ENCODE data around the gene OLFM1.
"Not testable (repeated sequence)": the region's sequence is repeated elsewhere in the genome, so short reads cannot be mapped to it uniquely, and the experiment has no call there.

Gene OLFM1

GRCh38 chr9:135105938-135106491, 18.5 kb downstream of the OLFM1 start:
- DNase-seq (ENCODE audit: low read depth, low spot score): no peak

- DNase-seq (ENCODE audit: low read depth, low spot score): no peak
Observed at GRCh38 chr9:135106551-135107270, 19.2 kb downstream of the OLFM1 start.

- DNase-seq (ENCODE audit: low read depth, low spot score): no peak
Observed at GRCh38 chr9:135107581-135108235, 20.2 kb downstream of the OLFM1 start.

- no peak for DNase-seq (ENCODE audit: low read depth, low spot score)
Observed at GRCh38 chr9:135108831-135109510, 21.5 kb downstream of the OLFM1 start.

- no peak for DNase-seq (ENCODE audit: low read depth, low spot score)
Observed at GRCh38 chr9:135109650-135110049, 22.2 kb downstream of the OLFM1 start.

GRCh38 chr9:135110416-135110815, 22.9 kb downstream of the OLFM1 start:
- DNase-seq (ENCODE audit: low read depth, low spot score): no peak

GRCh38 chr9:135111600-135111999, 24.1 kb downstream of the OLFM1 start:
- DNase-seq (ENCODE audit: low read depth, low spot score): not testable (repeated sequence)

GRCh38 chr9:135116371-135116770, 28.9 kb downstream of the OLFM1 start:
- no peak for DNase-seq (ENCODE audit: low read depth, low spot score)

GRCh38 chr9:135116881-135117280, 29.4 kb downstream of the OLFM1 start:
- DNase-seq (ENCODE audit: low read depth, low spot score): no peak

- no peak for DNase-seq (ENCODE audit: low read depth, low spot score)
Observed at GRCh38 chr9:135117281-135117680, 29.8 kb downstream of the OLFM1 start.

- DNase-seq (ENCODE audit: low read depth, low spot score): no peak
Observed at GRCh38 chr9:135119496-135120064, 32.1 kb downstream of the OLFM1 start.

GRCh38 chr9:135120249-135120648, 32.8 kb downstream of the OLFM1 start:
- DNase-seq (ENCODE audit: low read depth, low spot score): no peak

GRCh38 chr9:135122316-135122715, 34.8 kb downstream of the OLFM1 start:
- DNase-seq (ENCODE audit: low read depth, low spot score): no peak

GRCh38 chr9:135123126-135123772, 35.8 kb downstream of the OLFM1 start:
- DNase-seq (ENCODE audit: low read depth, low spot score): no peak

- no peak for DNase-seq (ENCODE audit: low read depth, low spot score)
Observed at GRCh38 chr9:135123773-135124134, 36.3 kb downstream of the OLFM1 start.

GRCh38 chr9:135126451-135127187, 39.2 kb downstream of the OLFM1 start:
- DNase-seq (ENCODE audit: low read depth, low spot score): no peak

GRCh38 chr9:135127718-135128670, 40.5 kb downstream of the OLFM1 start:
- no peak for DNase-seq (ENCODE audit: low read depth, low spot score)

GRCh38 chr9:135129137-135129695, 41.7 kb downstream of the OLFM1 start:
- DNase-seq (ENCODE audit: low read depth, low spot score): no peak

- no peak for DNase-seq (ENCODE audit: low read depth, low spot score)
Observed at GRCh38 chr9:135130207-135130976, 42.9 kb downstream of the OLFM1 start.
